ENCODE measurements around the gene BEND6. TPM values are rescaled to one million over a fixed set of nuclear protein-coding genes. Genes with fewer than 3 reads are reported as not detected.
"Not testable (repeated sequence)": the region's sequence is repeated elsewhere in the genome, so short reads cannot be mapped to it uniquely, and the experiment has no call there.

The BEND6 gene
- total RNA-seq, 2 experiments from 2014 or later = 0.50 to 1.5 TPM

GRCh38 chr6:57044568-57044967 is 89.7 kb downstream of the BEND6 start:
- Histone ChIP-seq H3K36me3 (ENCODE audit: insufficient read depth, low read length) (peaks cover 15% of the 10 kb centered on the region), H3K9me3 (ENCODE audit: low read length) (no peaks in the 10 kb centered on the region), H3K79me2 (ENCODE audit: insufficient read depth, low read depth, low read length) (peaks cover 18% of the 10 kb centered on the region), H3K4me3 (ENCODE audit: low read depth, low read length, poor library complexity, severe bottlenecking) (no peak overlapping the region), H3K27ac (ENCODE audit: low read depth, low read length, poor library complexity, severe bottlenecking) (no peak overlapping the region), H3K9me2 (ENCODE audit: insufficient read depth, low read length) (no peaks in the 10 kb centered on the region), H3K4me2 (ENCODE audit: low read length) (no peak overlapping the region), H3K4me1 (ENCODE audit: insufficient read depth, low read length, poor library complexity, severe bottlenecking) (peaks cover 19% of the 10 kb centered on the region), H2AFZ (ENCODE audit: low read length) (no peak overlapping the region), H4K20me1 (ENCODE audit: insufficient read depth, low read length) (peaks cover 9% of the 10 kb centered on the region; the same call in 1 of the 2 replicates)
- ChIA-PET POLR2A (interaction anchor here (0.7 to 1.6 kb wide), 2 partner anchors 85 to 519 kb away, joined by 3 read pairs; no protein-coding TSS in a partner anchor), CTCF (ENCODE audit: unreplicated experiment) (no interaction called here)
- DNase-seq (ENCODE audit: low spot score) = no peak
- TF ChIP-seq EZH2phosphoT487 (IDR thresholded peaks at IDR 0.05; ENCODE audit: borderline replicate concordance, low read depth, low read length) (no peak), CTCF (conservative IDR thresholded peaks at IDR 0.05; ENCODE audit: low read length) (no peak)
- no TSS peak for BruUV-seq (replicated peaks)
- intact Hi-C loops (cut with micrococcal nuclease; ENCODE audit: unreplicated experiment) = no loop called here

- BruUV-seq (replicated peaks); CTCF ChIA-PET (ENCODE audit: unreplicated experiment); H4K20me1 ChIP-seq (ENCODE audit: insufficient read depth, low read length); H3K9me3 ChIP-seq (ENCODE audit: low read length); H3K9me2 ChIP-seq (ENCODE audit: insufficient read depth, low read length): not testable (repeated sequence)
- intact Hi-C loops (cut with micrococcal nuclease; ENCODE audit: unreplicated experiment) = loop anchor here (1.0 to 2.0 kb wide), 3 partner anchors 91 to 270 kb away; partner anchors contain the start of genes BAG2, BEND6 and PRIM2
- H2AFZ ChIP-seq (ENCODE audit: low read length) = peak within 1 kb of the TSS; percentile 97
- H3K79me2 ChIP-seq (ENCODE audit: insufficient read depth, low read depth, low read length) = peaks cover 35% of the 10 kb centered on the region
- peak; percentile 86 for DNase-seq (ENCODE audit: low spot score)
- H3K36me3 ChIP-seq (ENCODE audit: insufficient read depth, low read length) = peaks cover 36% of the 10 kb centered on the region
- peak within 1 kb of the TSS; percentile 70 for H3K4me3 ChIP-seq (ENCODE audit: low read depth, low read length, poor library complexity, severe bottlenecking)
- POLR2A ChIA-PET = interaction anchor here (0.5 to 1.6 kb wide), 10 partner anchors 9 to 126 kb away, joined by 3 to 9 read pairs (median 3); partner anchors contain the start of gene BAG2
- peaks cover 24% of the 10 kb centered on the region for H3K4me1 ChIP-seq (ENCODE audit: insufficient read depth, low read length, poor library complexity, severe bottlenecking)
- peak within 1 kb of the TSS; percentile 56 for H3K27ac ChIP-seq (ENCODE audit: low read depth, low read length, poor library complexity, severe bottlenecking)
- H3K4me2 ChIP-seq (ENCODE audit: low read length) = peak within 1 kb of the TSS; percentile 79
Observed at GRCh38 chr6:57046332-57047256, 91.7 kb downstream of the BEND6 start, which contains the start of gene KIAA1586. TSS of gene KIAA1586 (plus strand) at chr6:57046693. CDS start at chr6:57046756, 63 bp downstream.

GRCh38 chr6:57047257-57047585 is 92.3 kb downstream of the BEND6 start:
- H3K4me3 ChIP-seq (ENCODE audit: low read depth, low read length, poor library complexity, severe bottlenecking); BruUV-seq (replicated peaks); H2AFZ ChIP-seq (ENCODE audit: low read length); H3K9me2 ChIP-seq (ENCODE audit: insufficient read depth, low read length); DNase-seq (ENCODE audit: low spot score); H4K20me1 ChIP-seq (ENCODE audit: insufficient read depth, low read length); CTCF ChIA-PET (ENCODE audit: unreplicated experiment); POLR2A ChIA-PET; H3K9me3 ChIP-seq (ENCODE audit: low read length); H3K4me2 ChIP-seq (ENCODE audit: low read length); H3K27ac ChIP-seq (ENCODE audit: low read depth, low read length, poor library complexity, severe bottlenecking): not testable (repeated sequence)
- peaks cover 24% of the 10 kb centered on the region for H3K4me1 ChIP-seq (ENCODE audit: insufficient read depth, low read length, poor library complexity, severe bottlenecking)
- intact Hi-C loops (cut with micrococcal nuclease; ENCODE audit: unreplicated experiment) = loop anchor here (2.0 kb wide), 1 partner anchor 270 kb away; the partner anchor contains the start of gene PRIM2
- peaks cover 42% of the 10 kb centered on the region for H3K36me3 ChIP-seq (ENCODE audit: insufficient read depth, low read length)
- peaks cover 35% of the 10 kb centered on the region for H3K79me2 ChIP-seq (ENCODE audit: insufficient read depth, low read depth, low read length)

- H3K9me3 ChIP-seq (ENCODE audit: low read length); DNase-seq (ENCODE audit: low spot score); H3K27ac ChIP-seq (ENCODE audit: low read depth, low read length, poor library complexity, severe bottlenecking); H3K9me2 ChIP-seq (ENCODE audit: insufficient read depth, low read length); BruUV-seq (replicated peaks); H2AFZ ChIP-seq (ENCODE audit: low read length); CTCF ChIA-PET (ENCODE audit: unreplicated experiment); H4K20me1 ChIP-seq (ENCODE audit: insufficient read depth, low read length); POLR2A ChIA-PET: not testable (repeated sequence)
- Histone ChIP-seq H3K36me3 (ENCODE audit: insufficient read depth, low read length) (peaks cover 48% of the 10 kb centered on the region), H3K4me2 (ENCODE audit: low read length) (peak overlapping the region; percentile 71), H3K79me2 (ENCODE audit: insufficient read depth, low read depth, low read length) (peaks cover 35% of the 10 kb centered on the region), H3K4me1 (ENCODE audit: insufficient read depth, low read length, poor library complexity, severe bottlenecking) (peaks cover 24% of the 10 kb centered on the region), H3K4me3 (ENCODE audit: low read depth, low read length, poor library complexity, severe bottlenecking) (peak overlapping the region; percentile 64)
- intact Hi-C loops (cut with micrococcal nuclease; ENCODE audit: unreplicated experiment) = loop anchor here (2.0 kb wide), 1 partner anchor 269 kb away; the partner anchor contains the start of gene PRIM2
Observed at GRCh38 chr6:57047859-57048258, 93.0 kb downstream of the BEND6 start.

All from OCI-LY7 (cell line).